ES-I3 (cell line): ENCODE measurements around the gene CEP85L.

ENCODE experiments used
- H3K36me3 ChIP-seq: 2 replicates; pipeline ENCODE4 v1.6.1; 2013; ENCODE audit warnings: mild to moderate bottlenecking, low read length, control low read depth, moderate library complexity; ENCODE audit not compliant: insufficient read depth
- H3K4me1 ChIP-seq: 2 replicates; pipeline ENCODE4 v1.6.1; 2013; ENCODE audit warnings: mild to moderate bottlenecking, control low read depth, low read length; ENCODE audit not compliant: insufficient read depth
- H3K9ac ChIP-seq: 2 replicates; pipeline ENCODE4 v1.6.1; 2013; ENCODE audit warnings: low read depth, mild to moderate bottlenecking, low read length, moderate library complexity
- H3K9me3 ChIP-seq: 2 replicates; pipeline ENCODE4 v1.6.1; 2013; ENCODE audit warnings: mild to moderate bottlenecking, low read length, moderate library complexity; ENCODE audit not compliant: control insufficient read depth, insufficient read depth

Gene CEP85L

DNA sequence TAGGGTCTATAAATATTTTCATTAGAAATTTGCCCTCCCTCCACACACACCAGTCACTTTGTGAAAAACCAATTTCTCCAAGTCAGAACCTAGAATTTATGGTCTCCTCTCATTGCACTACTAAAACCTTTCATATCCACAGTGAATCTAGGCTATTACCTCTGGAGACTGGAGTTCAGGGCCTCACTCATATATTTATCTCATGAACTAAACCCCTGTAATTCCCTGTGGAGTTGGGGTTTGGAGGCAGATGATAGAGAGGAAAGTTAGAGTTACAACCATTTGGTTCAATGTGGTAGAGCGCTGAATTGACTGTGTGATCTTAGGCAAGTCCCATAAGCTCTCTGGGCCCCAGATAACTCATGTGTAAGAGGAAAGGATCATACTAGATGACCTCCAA lies 18.2 kb upstream of the CEP85L start:
- H3K36me3 ChIP-seq: no peaks in the 10 kb centered on the region
- no peaks in the 10 kb centered on the region for H3K4me1 ChIP-seq
- H3K9ac ChIP-seq: no peak overlapping the region
- H3K9me3 ChIP-seq: no peaks in the 10 kb centered on the region

DNA sequence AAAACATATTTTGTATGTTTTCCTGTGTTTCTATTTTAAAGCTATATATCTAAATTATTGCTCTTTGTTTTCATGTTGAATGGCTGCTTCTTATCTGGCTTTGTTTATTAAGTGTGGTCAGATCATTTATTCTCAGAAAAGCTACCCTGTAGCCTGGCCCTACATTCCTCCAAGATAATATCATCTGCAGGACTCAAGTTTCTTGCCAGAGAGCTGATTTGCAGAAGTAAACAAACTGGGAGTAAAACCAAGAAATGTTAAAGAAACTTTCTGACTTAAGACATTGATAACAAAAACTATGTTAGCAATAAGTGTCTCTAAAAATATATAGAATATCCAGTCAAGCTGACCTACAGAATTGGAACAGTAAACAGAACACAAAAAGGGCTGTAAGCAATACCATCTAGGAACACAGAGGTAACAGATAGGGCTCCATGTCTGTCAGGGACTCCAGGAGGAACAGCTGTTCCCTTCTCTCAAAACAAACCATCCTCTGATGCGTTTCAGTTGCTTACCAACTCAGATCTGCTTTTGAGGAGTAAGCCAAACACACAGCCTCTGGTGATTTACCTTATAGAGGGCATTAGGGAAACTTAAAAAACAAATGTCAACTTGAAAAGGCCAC lies 17.5 kb upstream of the CEP85L start:
- no peaks in the 10 kb centered on the region for H3K36me3 ChIP-seq
- no peaks in the 10 kb centered on the region for H3K9me3 ChIP-seq
- H3K4me1 ChIP-seq: no peaks in the 10 kb centered on the region
- H3K9ac ChIP-seq: no peak overlapping the region

DNA sequence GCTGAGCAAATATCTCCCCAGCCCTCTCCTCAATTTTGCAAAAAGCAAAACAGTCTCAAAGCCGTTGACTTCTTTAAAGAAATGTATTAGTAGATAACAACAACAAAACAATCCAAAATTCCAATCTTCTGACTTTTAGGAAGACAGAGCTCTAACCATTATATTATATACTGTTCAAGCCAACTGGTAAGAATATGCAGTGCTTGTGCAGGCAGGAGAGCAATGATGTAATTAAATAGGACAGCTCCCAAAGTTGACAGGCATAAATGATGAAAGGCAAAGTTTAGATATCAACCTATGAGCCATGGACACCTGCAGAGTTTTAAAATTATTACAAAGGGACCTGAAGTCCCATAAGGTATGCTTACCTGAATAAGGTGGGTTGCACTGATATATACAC lies 16.6 kb upstream of the CEP85L start:
- H3K36me3 ChIP-seq: no peaks in the 10 kb centered on the region
- no peaks in the 10 kb centered on the region for H3K4me1 ChIP-seq
- no peak overlapping the region for H3K9ac ChIP-seq
- no peaks in the 10 kb centered on the region for H3K9me3 ChIP-seq

DNA sequence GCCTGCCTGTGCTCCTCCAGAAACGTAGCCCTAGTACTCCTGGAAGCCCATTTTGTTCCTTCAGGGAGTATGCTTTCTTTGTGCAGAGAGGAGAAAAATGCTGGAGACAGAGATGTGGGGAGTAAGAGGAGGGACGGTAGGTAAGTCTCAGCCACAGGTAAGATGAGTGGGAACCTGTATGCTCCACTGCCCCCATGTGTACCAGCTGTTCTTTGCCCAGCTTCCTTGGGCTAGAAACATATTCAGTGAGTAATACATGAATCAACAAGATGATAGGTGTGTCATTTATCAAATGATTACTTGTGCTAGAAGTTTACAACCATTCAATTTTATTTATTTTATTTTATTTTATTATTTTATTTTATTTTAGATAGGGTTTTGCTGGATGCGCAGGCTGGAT lies 13.6 kb upstream of the CEP85L start:
- no peak overlapping the region for H3K9ac ChIP-seq
- H3K9me3 ChIP-seq: no peaks in the 10 kb centered on the region
- H3K4me1 ChIP-seq: no peaks in the 10 kb centered on the region
- no peaks in the 10 kb centered on the region for H3K36me3 ChIP-seq

DNA sequence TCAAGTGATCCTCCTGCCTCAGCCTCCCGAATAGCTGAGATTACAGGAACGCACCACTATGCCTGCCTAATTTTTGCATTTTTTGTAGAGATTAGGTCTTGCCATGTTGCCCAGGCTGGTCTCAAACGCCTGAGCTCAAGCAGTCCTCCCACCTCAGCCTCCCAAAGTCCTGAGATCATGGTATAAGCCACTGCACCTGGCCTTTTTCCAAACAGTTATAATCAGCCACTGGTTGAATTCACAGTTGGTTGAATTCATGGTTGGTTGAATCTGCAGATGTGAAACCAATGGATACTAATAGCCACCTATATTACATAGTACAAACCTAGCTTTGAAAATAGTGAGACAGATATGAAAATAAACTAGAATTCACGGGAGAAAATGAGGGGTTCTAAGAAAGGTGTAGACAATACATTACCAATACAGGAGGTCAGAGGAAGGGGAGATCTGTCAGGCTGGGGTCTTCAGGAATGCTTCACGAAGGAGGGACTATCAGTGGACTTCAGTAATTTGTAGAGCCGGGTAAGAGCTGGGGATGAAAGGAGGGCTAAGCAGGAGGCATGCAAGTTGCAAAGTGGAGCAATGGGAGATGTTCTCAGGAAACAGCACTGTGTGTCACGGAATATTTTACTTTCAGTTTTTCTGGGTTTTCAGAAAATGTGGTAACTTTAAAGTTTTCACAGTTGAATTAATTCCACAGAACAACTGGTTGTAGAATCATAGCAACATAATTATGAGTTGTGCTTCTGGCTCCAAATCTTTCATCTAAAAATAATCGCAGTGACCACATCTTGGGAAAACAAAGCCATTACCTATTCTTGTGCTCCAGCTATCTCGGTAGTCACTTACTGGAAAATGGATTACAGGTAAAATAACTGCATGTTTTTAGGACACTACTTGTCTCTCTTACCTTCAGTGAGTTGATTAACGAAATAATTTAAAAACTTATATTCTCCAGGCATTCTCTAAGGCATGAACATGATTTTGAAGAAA lies 12.9 kb upstream of the CEP85L start:
- Histone ChIP-seq H3K9ac (no peak overlapping the region), H3K36me3 (no peaks in the 10 kb centered on the region), H3K9me3 (no peaks in the 10 kb centered on the region), H3K4me1 (no peaks in the 10 kb centered on the region)

DNA sequence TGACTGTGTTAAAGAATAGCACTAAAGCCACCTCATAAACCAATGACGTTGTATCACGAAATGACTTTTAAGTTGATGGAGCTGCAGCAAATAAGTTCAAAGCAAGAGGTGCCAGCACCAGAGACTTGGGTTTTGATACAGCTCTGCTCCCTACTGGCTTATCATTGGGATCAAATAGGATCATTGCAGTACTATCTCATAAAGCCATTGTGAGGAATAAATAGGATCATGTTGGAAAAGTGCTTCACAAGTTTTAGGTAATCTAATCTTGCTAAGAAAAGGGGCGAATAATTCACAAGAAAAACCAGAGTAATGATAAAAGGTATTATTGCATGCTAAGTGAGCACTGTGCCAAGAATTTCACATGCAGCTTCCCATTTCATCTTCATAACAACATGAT lies 10.4 kb upstream of the CEP85L start:
- Histone ChIP-seq H3K36me3 (no peaks in the 10 kb centered on the region), H3K9me3 (no peaks in the 10 kb centered on the region), H3K4me1 (no peaks in the 10 kb centered on the region), H3K9ac (no peak overlapping the region)

DNA sequence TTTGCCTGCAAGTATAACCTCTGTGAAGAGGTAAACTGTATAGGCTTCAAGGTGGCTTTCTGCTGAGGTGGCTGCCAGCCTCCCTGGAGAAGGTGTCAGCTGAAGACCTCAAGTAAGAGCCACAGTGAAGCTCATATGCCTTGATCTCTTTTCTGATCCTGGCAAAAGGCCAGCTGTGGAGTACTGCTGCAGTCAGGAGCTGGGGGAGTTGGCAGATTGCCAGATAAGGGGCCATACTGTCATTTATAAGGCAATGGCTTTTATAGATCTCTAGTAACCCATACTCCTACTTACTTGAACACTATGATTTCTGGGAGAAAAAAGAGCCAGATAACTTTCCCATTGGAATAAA lies 8.8 kb upstream of the CEP85L start:
- no peak overlapping the region for H3K9ac ChIP-seq
- no peaks in the 10 kb centered on the region for H3K9me3 ChIP-seq
- no peaks in the 10 kb centered on the region for H3K4me1 ChIP-seq
- no peaks in the 10 kb centered on the region for H3K36me3 ChIP-seq

DNA sequence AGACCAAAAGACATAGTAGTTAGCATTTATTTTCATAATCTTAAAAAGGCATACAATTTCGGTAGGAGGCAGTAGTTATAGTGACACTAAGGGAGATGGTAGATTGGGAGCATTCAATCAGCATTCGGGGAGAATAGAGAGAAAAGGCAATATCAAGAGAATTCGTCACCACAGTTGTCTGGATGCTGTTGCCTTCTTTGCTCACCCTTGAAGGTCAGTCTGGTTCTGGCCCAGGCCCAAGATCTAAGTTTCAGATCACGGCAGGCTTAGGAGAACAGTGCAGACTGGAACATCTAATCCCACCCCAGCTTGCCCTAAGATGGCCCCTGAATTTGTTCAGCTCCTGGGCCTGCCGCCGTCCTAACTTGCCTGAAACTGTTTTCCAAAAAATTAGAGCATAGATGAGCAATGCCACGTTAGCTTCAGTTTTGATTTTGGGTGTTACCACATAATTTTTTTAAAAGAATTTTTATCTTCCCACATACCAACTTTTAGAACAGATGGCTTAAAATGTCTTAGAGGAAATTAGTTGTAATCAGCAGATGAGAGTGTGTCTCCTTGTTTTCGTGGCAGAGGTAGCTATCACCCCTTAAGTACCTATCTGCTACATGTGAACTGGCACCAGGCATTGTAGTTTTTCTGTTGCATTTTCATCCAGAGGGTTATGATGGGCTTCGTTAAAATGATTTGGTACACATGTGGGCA lies 8.3 kb upstream of the CEP85L start:
- no peak overlapping the region for H3K9ac ChIP-seq

DNA sequence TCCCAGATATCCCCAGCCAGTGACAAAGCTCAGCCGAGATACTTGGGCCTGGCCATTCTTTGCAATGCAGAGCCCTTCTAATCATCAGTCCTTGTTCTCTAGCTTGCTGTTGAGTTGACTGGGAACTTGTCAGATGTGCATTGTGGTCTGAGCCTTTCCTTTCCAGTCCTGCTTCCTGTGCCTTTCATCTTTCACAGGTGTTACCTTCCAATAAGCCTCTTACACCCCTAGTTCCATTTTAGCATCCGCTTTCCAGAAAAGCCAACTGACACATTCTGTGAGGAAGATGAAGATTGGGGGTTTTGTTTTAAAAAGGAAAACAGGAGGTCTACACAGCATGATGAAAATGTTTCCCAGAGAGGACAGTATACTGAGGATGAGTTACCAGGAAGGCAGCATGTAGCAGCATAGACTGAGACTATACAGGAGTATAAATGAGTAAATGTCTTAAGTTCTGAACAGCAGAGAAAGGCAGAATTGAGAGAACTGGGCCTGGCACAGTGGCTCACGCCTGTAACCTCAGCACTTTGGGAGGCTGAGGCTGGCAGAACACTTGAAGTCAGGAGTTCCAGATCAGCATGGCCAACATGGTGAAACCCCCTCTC lies 5.6 kb upstream of the CEP85L start:
- H3K9me3 ChIP-seq: no peaks in the 10 kb centered on the region
- no peaks in the 10 kb centered on the region for H3K36me3 ChIP-seq
- peaks cover 5% of the 10 kb centered on the region; the same call in 1 of the 2 replicates for H3K4me1 ChIP-seq
- no peak overlapping the region for H3K9ac ChIP-seq

More for the DNA sequence above, 8.3 kb upstream of the CEP85L start:
- H3K4me1 ChIP-seq: no peaks in the 10 kb centered on the region
- H3K9me3 ChIP-seq: no peaks in the 10 kb centered on the region
- H3K36me3 ChIP-seq: no peaks in the 10 kb centered on the region

DNA sequence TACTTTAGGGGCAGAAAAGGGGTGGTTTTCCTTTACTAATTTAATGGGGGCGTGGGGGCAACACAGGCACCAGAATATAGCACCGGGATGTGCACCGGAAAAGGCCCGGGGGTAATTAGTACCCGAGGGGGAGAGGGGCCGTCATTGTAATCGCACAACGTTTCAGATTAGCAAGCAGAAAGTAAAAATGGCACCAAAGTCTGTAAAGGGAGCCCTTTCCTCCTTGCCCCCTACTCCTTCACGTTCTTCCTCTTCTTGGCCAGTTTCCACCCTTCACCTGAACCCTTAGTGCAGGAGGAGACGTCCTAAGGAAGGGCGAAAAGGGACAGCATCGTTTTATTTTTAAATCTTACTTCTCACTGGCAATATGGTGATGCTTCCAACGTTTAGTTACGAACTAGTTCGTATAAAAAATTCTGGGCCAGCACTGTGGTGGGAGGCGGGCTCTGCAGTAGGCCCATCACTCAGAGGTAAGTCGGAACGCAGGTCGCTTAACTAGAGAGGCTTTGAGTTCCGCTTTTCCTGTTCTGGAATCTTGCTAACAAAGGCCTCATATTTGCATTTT lies 742 bp upstream of the CEP85L start:
- peak overlapping the region; percentile 74 for H3K9ac ChIP-seq
- H3K4me1 ChIP-seq: peaks cover 8% of the 10 kb centered on the region; the same call in 1 of the 2 replicates

DNA sequence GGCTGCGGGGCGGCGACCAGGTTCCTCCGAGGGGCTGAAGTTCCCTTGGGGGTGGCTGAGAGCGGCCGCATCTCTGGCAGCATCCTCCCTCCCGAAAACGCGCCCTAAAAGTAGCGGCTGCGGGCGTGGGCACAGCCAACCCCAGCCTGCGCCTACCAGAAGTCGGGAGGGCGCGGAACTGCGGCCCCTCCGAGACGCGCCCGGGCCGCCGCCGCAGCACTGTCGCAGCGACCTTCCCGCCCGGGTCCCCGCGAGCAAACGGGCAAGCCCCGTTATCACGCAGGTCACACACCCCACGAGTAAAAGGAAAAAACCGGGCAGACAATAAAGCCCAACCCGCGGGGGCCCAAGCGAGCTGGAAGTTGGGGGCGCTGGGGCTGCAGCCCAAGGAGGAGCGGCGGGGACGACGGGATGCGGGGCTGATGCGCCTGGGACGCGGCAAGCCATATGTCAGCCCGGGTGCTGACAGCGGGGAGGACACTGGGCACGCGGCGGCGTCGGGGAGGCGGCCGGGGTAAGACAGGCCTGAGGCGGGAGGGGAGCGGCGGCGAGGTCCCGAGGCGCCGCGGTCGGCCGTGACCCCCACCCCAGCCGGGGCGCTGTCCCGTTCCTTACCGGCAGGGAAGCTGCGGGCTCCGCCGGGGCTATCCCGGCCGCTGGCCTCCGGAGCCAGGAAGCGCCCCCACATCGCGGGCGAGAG lies 659 bp downstream of the CEP85L start:
- Histone ChIP-seq H3K36me3 (no peaks in the 10 kb centered on the region), H3K9ac (peak overlapping the region; percentile 89), H3K9me3 (no peaks in the 10 kb centered on the region), H3K4me1 (peaks cover 8% of the 10 kb centered on the region; the same call in 1 of the 2 replicates)

More for the DNA sequence above, 742 bp upstream of the CEP85L start:
- no peaks in the 10 kb centered on the region for H3K36me3 ChIP-seq
- H3K9me3 ChIP-seq: no peaks in the 10 kb centered on the region

DNA sequence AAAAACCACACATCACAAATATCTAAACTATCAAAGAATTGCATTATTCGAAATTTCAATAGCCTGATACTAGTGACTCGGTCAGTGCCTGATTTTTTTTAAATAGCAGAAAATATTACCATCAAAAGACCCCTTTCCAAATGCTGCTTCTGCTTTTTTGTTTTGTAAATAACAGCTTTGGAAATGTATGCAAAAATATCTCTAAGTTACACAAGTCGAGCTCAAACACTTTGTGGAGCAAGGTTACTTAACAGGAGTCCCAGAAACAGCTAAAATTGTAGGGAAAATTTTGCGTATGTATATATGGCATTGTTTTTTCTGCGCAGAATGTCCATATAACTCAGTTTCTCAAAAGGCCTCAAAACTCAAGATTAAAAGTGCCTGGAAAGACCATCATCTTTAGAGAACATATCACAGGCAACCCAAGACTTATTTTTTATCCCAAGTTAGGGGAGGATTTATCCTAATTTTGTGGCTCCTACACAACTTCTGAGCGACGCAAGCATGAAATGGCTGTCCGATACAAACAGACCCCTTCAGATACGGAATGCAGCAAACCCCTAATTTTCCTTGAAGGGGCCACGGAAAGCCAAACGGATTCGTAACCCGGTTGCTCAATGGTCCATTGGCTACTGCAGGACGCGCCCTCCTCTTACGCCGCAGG lies 1.3 kb downstream of the CEP85L start:
- Histone ChIP-seq H3K9ac (peak overlapping the region; percentile 89), H3K36me3 (no peaks in the 10 kb centered on the region), H3K4me1 (peaks cover 8% of the 10 kb centered on the region; the same call in 1 of the 2 replicates), H3K9me3 (no peaks in the 10 kb centered on the region)

DNA sequence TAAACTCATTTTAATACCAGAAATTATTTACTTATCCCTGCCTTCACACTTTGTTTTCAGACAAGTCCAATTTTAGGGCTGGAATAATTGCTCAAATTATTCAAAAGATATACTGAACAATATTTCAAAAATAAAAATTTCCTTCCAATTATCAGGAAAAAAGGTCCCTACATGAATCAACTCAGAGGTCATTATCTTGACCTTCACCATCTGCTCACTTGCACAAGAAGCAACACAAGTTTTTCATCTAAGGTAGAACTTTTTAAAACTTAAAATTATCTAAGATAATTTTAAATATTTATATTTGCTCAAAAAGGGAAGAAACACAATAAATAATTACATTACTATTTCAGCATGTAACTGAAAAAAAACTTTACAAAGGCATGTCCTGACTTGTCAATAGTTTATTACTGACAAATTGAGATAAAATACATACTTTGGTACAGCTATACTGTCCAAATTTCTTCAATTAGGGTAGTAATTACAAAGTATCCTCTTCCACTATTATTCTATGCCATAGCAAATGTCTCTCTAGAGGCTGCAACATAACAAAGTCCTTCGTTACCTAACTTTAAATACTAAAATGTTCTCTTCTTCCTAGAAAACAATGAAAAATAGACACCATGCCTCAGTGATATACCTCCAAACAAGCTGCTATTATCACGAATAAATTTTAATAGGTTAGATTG lies 2.4 kb downstream of the CEP85L start:
- Histone ChIP-seq H3K9ac (peak overlapping the region; percentile 89; the same call in 1 of the 2 replicates), H3K9me3 (no peaks in the 10 kb centered on the region), H3K4me1 (peaks cover 8% of the 10 kb centered on the region; the same call in 1 of the 2 replicates), H3K36me3 (no peaks in the 10 kb centered on the region)
